GM18502 (cell line): ENCODE data around the gene PITPNB.
A peak's percentile ranks its signal among the peaks of the same experiment; 100 is the strongest.

Experiments used
- ATAC-seq: cut with Tn5 transposase; IDR thresholded peaks from one replicate; pipeline ENCODE4 v1.9.1; 2021; ENCODE audit warnings: mild to moderate bottlenecking; ENCODE audit not compliant: unreplicated experiment, poor library complexity

PITPNB gene

DNA sequence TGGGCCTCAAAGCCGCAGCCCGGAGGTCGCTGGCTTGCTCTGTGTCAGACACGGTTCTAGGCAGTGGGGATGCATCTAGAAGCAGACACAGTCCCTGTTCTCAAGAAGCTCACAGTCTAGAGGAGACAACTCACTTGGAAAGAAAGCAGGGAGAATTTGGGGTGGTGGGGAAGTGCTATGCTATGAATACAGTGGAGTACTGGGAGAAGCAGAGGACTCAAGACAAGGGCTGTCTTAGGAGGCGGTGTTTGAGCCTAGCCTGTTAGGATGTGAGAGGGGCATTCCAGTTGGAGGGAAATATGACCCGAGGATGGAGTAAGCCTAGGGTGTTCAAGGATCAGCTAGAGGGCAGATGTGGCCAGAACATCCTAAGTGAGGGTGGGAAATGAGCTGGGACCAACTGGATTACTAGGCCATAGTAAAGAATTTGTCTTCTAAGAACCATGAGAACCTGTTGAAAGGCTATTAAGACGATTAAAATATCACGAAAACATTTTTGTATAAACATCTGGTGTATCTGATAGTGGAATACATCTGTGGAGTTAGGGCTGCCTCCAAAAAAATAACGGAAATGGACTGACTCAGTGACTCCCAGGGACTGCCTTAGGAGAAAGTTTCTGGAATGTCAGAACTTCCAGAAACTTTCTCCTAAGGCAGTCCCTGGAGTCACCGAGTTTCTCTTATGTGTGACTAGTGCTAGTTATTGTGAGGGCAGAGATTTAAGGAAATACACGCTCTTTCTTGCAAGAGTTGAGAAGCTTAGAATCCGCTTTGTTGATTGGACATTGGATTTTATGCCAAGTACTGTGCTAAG is 1.1 kb upstream of the PITPNB start:
- peak; percentile 41 for ATAC-seq

DNA sequence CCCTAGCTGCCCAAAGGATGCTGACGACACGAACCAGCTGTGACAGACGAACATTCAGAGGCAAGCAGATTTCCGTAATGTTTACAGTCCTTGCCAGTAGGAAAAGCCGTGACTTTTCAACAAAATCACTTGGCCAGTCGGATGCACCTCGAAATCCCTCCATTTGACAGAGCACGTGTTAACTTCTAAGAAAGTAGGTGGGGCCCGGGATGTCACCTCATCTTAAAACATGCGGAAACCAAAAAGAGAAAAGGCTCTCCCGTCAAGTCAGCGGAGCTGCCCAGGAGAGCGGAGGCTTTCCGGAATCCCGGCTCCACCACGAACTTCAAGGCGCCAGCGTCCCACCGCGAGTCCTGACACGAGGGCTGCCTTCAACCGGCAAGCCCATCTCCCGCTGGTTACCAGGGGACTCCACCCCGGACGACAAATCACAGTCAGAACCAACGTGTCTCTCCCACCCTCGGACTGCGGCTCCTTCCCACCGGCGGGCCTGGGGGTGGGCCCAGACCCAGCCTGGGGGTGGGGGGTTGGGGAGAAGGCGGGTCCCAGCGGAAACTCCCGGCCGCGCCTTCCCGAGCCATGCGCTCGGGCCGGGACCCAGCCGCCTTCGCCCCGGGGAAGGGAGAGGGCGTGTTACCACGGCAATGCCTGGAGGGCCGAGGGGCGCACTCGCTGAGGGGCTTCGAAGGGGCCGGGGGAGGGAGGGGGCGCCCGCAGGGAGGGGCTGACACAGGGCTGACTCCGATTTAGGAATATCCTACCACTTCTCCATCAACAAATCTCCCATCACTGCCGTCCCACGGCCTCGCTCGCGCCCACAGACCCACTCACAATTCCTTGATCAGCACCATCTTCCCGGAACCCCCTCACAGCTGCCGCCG is 475 bp downstream of the PITPNB start:
- ATAC-seq = peak; percentile 32

DNA sequence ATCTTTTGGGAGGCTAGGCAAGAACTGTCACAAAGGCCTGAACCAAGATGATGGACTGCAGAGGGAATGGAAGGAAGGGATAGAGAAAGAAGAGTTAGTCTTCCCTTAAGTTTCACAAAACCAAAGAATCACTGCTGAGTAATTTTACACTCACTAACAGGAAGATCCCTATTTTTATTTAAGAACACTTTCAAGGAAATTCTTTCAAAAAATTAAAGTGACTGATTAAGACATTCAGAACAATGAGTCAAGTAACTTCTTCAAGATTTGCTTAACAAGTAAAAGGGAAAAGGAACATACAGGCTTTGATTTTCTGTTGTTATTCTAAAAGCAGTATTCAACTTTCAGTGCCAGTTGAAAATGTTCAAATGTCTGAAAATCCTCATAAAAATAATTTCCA is 3.1 kb downstream of the PITPNB start:
- ATAC-seq = no peak

- ATAC-seq = no peak
These were observed 5.8 kb downstream of the PITPNB start for GRCh38 chr22:27913162-27913741.

DNA sequence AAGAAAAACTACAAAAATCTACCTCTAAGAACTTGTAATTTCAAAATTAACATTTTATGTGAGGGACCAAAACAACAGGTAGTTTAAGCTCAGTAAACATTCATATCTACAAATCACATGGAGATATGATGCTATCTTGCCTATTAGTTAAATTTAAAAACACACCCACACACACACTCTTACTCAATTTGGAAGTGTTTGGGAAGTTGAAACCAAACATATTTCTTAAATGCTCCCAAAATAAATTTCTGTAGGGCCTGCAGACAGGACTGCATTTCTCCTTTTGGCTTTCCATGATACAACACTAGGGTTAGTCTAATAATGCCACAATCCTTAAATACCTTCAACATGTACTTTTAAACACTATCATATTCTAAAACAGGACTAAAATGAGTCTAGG is 7.0 kb downstream of the PITPNB start:
- ATAC-seq = no peak

DNA sequence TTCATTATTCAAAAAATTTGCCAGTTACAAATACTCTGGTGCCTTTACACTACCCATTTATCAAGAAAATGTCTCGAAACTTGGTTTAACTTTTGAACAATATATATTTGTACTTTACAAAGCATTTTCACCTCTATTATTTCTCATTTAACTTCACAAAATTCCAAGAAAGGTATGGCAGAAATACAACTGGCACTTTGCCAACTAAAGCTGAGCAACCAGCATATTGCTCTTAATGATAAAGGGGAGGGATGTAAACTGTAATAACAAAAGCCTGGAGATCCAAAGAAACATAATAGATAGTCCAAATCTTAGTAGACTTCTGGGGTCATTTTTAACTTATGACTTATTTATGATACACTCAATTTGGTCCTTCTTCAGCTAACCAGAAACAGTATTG is 7.7 kb downstream of the PITPNB start:
- ATAC-seq = no peak

GRCh38 chr22:27906241-27906640 is 12.8 kb downstream of the PITPNB start:
- ATAC-seq = no peak

GRCh38 chr22:27905653-27906052 is 13.4 kb downstream of the PITPNB start:
- no peak for ATAC-seq

DNA sequence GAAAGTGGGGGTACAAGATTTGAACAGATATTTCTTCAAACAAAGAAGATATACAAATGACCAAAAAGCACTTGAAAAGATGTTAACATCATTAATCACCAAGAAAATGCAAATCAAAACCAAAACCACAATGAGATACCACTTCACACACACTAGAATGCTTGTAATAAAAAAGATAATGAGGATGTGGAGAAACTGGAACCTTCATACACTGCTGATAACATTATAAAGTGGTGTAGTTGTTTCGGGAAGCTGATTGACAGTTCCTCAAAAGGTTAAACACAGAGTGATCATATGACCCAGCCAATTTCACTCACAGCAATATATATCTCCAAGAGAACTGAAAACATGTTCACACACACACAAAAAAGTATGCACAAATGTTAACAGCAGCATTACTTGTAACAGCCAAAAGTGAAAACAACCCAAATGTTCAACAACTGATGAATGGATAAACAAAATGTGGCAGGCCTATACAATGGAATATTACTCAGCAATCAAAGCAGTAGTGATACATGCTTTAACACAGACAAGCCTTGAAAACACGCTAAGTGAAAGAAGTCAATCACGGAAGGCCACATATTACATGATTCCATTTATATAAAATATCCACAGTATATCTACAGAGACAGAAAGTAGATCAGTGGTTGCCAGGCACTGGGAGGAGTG is 15.1 kb downstream of the PITPNB start:
- no peak for ATAC-seq

DNA sequence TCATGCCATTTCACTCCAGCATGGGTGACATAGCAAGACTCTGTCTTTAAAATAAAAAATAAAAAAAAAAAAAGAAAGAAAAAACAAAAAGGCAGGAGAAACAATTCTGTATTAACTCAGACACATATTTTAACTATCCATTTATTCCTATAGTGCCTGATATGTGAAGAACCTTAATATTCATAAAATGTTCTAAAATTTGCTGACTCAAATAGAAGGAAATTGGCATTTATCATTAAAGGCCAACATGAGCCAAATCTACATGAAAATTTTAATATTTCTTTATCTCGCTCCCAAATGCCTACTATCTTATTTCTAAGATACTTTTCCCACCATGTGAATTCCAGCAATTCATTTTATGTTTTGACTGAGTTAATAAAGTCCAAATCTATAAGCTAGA is 18.9 kb downstream of the PITPNB start:
- ATAC-seq = no peak

GRCh38 chr22:27896245-27896644 is 22.8 kb downstream of the PITPNB start:
- ATAC-seq = peak; percentile 63

GRCh38 chr22:27895600-27895999 is 23.5 kb downstream of the PITPNB start:
- peak; percentile 91 for ATAC-seq

DNA sequence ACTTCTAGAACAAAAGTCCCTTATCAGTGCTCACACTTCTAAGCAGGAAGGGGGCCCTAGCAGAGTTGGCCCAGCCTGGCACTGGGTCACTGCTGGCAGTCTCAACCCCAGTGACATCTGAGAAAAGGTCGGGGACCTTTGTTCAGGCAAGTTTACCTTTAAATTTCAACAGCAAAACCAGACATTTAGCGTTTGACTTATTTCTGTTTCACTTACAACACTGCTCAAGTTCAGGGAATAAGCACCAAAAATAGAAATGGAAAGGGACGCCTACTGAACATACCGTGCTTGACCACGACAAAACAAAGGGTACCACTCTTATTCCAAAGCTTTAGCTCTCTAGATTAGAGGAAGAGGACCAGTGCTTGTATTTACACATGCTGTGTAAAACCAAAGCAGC is 26.2 kb downstream of the PITPNB start:
- no peak for ATAC-seq

- ATAC-seq = no peak
These were observed 27.0 kb downstream of the PITPNB start for GRCh38 chr22:27892064-27892463.

GRCh38 chr22:27888310-27888709 is 30.7 kb downstream of the PITPNB start:
- no peak for ATAC-seq

- no peak for ATAC-seq
These were observed 32.3 kb downstream of the PITPNB start for GRCh38 chr22:27886843-27887151.

DNA sequence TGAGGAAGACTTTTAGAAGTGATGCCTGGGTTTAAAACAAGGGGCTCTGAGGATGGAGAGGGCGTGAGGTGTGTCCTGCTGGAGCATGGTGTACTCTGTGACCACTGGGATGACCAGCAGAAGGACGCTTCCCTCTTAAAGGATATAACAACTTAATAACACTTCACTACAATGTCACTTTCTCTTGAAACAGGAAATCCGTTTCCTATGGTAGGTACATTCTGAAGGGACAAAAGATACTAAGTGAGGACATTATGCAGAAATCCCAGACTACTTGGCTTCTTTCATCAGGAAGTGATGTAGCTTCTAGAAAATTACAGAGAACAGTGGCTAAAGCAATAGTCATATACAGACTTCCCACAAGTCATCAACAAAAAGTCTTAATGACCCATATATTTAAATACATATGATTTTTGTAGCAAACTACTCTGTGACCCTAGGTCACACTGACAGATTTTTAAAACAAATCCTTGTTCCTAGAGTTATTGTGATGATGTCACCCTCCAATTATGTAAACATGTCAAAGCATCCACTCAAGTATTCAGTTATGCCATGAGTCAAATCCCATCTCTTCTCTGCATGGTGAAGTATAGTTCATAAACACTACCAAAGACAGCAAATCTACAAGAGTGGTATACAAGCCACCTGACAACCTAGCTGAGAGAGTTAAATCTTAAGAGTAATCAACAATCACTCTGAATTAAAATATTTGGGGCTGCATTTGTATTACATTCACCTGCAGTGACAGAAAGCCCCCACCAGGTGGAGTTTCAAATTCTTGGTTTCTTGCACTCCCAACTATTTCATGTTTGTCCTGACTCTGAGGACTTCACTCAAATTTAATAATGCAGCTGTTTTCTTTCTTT is 32.8 kb downstream of the PITPNB start:
- ATAC-seq = no peak

DNA sequence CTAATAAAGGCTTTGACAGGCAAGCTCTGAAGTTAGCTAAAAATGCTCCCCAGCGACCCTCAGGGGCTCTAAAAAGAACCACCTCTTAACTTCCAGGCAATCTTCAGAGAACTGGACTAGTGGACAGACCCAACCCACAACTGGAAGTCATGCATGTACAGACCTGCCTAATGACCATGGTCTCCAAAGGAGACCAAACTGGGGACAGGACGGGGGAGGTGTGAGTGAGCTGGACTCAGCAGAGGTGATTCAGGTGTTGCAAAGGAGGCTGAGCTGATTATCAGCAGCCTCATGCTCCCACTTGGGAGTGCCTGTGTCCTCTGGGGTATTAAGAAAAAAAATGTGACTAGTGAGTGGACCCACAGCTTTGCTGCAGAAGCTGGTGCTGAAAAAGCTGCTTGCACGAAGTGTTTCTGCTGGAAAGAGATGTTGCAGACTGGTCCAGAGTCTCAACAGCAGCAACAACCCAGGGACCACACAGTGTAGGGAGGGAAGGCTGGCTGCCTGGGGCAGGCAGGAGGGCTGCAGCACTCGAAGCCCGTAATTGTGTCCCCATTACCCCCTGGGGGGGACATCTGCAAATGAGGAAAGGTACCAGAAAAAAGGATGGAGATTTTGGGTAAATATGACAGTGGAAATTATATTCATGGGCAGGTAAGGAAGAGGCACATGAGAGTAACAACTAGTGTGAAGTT is 35.3 kb downstream of the PITPNB start:
- ATAC-seq = no peak
